HG03095 (cell line): ENCODE results near the gene TENM4.

ENCODE experiments used
- ATAC-seq: cut with Tn5 transposase; IDR thresholded peaks from one replicate; pipeline ENCODE4 v1.9.1; 2021; ENCODE audit warnings: moderate library complexity; ENCODE audit not compliant: unreplicated experiment

Gene TENM4

GRCh38 chr11:79393362-79394043, 47.3 kb downstream of the TENM4 start:
- ATAC-seq: no peak

- no peak for ATAC-seq
Measured at GRCh38 chr11:79392161-79392560, 48.7 kb downstream of the TENM4 start.

- ATAC-seq: no peak
Measured at GRCh38 chr11:79390923-79391322, 49.9 kb downstream of the TENM4 start.

- no peak for ATAC-seq
Measured at GRCh38 chr11:79390477-79390876, 50.4 kb downstream of the TENM4 start.

- no peak for ATAC-seq
Measured at GRCh38 chr11:79388201-79388600, 52.6 kb downstream of the TENM4 start.

GRCh38 chr11:79383874-79384273, 57.0 kb downstream of the TENM4 start:
- ATAC-seq: no peak

- no peak for ATAC-seq
Measured at GRCh38 chr11:79382301-79383050, 58.4 kb downstream of the TENM4 start.

GRCh38 chr11:79381036-79381435, 59.8 kb downstream of the TENM4 start:
- no peak for ATAC-seq

GRCh38 chr11:79377406-79377805, 63.4 kb downstream of the TENM4 start:
- ATAC-seq: no peak

GRCh38 chr11:79375818-79376550, 64.8 kb downstream of the TENM4 start:
- no peak for ATAC-seq

- ATAC-seq: no peak
Measured at GRCh38 chr11:79374727-79375126, 66.1 kb downstream of the TENM4 start.

GRCh38 chr11:79371724-79372123, 69.1 kb downstream of the TENM4 start:
- no peak for ATAC-seq

- ATAC-seq: no peak
Measured at GRCh38 chr11:79371152-79371551, 69.7 kb downstream of the TENM4 start.

GRCh38 chr11:79369055-79369454, 71.8 kb downstream of the TENM4 start:
- no peak for ATAC-seq

- ATAC-seq: no peak
Measured at GRCh38 chr11:79367844-79368243, 73.0 kb downstream of the TENM4 start.

- no peak for ATAC-seq
Measured at GRCh38 chr11:79366218-79366617, 74.6 kb downstream of the TENM4 start.

GRCh38 chr11:79363861-79364378, 76.9 kb downstream of the TENM4 start:
- no peak for ATAC-seq

- ATAC-seq: no peak
Measured at GRCh38 chr11:79363256-79363655, 77.6 kb downstream of the TENM4 start.

- no peak for ATAC-seq
Measured at GRCh38 chr11:79362821-79363220, 78.0 kb downstream of the TENM4 start.

- ATAC-seq: no peak
Measured at GRCh38 chr11:79362206-79362757, 78.5 kb downstream of the TENM4 start.

- no peak for ATAC-seq
Measured at GRCh38 chr11:79358258-79358657, 82.6 kb downstream of the TENM4 start.
